WTC11 (cell line): Measurements from ENCODE around the gene ZDHHC19.

Source experiments
- GABPB1 ChIP-seq: sonication (generic); formaldehyde crosslinking; IDR thresholded peaks from 2 replicates; pipeline ENCODE4 v1.8.1; 2023; ENCODE audit warnings: mild to moderate bottlenecking, missing genetic modification reagents
- TCF7 ChIP-seq: sonication (generic); formaldehyde crosslinking; IDR thresholded peaks from 2 replicates; pipeline ENCODE4 v1.8.0; 2022; ENCODE audit warnings: mild to moderate bottlenecking, low read depth, missing genetic modification reagents, moderate library complexity
- TP53 ChIP-seq: sonication (generic); formaldehyde crosslinking; IDR thresholded peaks from 2 replicates; pipeline ENCODE4 v1.8.1; 2023; ENCODE audit warnings: mild to moderate bottlenecking, missing genetic modification reagents
- ZNF121 ChIP-seq: sonication (generic); formaldehyde crosslinking; IDR thresholded peaks from 2 replicates; pipeline ENCODE4 v1.8.0; 2023; ENCODE audit warnings: missing genetic modification reagents
- TF ChIP-seq, protein P1 (sequence below): sonication (generic); formaldehyde crosslinking; IDR thresholded peaks from 2 replicates; pipeline ENCODE4 v1.8.0; 2022; ENCODE audit warnings: mild to moderate bottlenecking, missing genetic modification reagents
- TF ChIP-seq, protein P2 (sequence below): fragments of 200-600 bp; IDR thresholded peaks from 2 replicates; pipeline ENCODE4 v1.8.0; 2022; ENCODE audit warnings: antibody characterized with exemption
- TF ChIP-seq, protein P3 (sequence below): sonication (generic); formaldehyde crosslinking; IDR thresholded peaks from 2 replicates; pipeline ENCODE4 v1.8.1; 2023; ENCODE audit warnings: mild to moderate bottlenecking, missing genetic modification reagents, borderline replicate concordance
- TF ChIP-seq, protein P4 (sequence below): sonication (generic); formaldehyde crosslinking; IDR thresholded peaks from 2 replicates; pipeline ENCODE4 v1.8.1; 2022; ENCODE audit warnings: low read depth, mild to moderate bottlenecking, moderate library complexity, missing genetic modification reagents, borderline replicate concordance
- TF ChIP-seq, protein P5 (sequence below): sonication (generic); formaldehyde crosslinking; IDR thresholded peaks from 2 replicates; pipeline ENCODE4 v1.8.0; 2022; ENCODE audit warnings: mild to moderate bottlenecking, missing genetic modification reagents
- TF ChIP-seq, protein P6 (sequence below): sonication (generic); formaldehyde crosslinking; IDR thresholded peaks from 2 replicates; pipeline ENCODE4 v1.8.0; 2022; ENCODE audit warnings: mild to moderate bottlenecking, missing genetic modification reagents

DNA sequence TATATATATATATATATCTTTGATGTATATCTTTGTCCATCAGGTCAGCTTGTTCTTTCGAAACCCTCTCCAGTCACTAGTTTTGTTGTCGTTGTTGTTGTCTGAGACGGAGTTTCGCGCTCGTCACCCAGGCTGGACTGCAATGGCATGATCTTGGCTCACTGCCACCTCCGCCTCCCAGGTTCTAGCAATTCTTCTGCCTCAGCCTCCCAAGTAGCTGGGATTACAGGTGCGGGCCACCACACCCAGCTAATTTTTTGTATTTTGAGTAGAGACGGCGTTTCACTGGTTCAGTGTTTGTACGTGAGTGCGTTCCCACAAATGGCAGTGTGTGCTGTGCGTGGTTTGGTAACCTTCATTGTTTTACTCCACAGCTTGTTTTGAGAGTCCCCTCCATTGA lies 51.7 kb downstream of the ZDHHC19 start:
- TF ChIP-seq GABPB1 (CRISPR knock-in tag) (no peak), TCF7 (CRISPR knock-in tag) (no peak), ZNF121 (CRISPR knock-in tag) (no peak), TP53 (CRISPR knock-in tag) (no peak)
- TF ChIP-seq, protein P1, sequence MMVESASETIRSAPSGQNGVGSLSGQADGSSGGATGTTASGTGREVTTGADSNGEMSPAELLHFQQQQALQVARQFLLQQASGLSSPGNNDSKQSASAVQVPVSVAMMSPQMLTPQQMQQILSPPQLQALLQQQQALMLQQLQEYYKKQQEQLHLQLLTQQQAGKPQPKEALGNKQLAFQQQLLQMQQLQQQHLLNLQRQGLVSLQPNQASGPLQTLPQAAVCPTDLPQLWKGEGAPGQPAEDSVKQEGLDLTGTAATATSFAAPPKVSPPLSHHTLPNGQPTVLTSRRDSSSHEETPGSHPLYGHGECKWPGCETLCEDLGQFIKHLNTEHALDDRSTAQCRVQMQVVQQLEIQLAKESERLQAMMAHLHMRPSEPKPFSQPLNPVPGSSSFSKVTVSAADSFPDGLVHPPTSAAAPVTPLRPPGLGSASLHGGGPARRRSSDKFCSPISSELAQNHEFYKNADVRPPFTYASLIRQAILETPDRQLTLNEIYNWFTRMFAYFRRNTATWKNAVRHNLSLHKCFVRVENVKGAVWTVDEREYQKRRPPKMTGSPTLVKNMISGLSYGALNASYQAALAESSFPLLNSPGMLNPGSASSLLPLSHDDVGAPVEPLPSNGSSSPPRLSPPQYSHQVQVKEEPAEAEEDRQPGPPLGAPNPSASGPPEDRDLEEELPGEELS (CRISPR knock-in tag), result no peak
- TF ChIP-seq, protein P2, sequence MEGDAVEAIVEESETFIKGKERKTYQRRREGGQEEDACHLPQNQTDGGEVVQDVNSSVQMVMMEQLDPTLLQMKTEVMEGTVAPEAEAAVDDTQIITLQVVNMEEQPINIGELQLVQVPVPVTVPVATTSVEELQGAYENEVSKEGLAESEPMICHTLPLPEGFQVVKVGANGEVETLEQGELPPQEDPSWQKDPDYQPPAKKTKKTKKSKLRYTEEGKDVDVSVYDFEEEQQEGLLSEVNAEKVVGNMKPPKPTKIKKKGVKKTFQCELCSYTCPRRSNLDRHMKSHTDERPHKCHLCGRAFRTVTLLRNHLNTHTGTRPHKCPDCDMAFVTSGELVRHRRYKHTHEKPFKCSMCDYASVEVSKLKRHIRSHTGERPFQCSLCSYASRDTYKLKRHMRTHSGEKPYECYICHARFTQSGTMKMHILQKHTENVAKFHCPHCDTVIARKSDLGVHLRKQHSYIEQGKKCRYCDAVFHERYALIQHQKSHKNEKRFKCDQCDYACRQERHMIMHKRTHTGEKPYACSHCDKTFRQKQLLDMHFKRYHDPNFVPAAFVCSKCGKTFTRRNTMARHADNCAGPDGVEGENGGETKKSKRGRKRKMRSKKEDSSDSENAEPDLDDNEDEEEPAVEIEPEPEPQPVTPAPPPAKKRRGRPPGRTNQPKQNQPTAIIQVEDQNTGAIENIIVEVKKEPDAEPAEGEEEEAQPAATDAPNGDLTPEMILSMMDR, result no peak
- TF ChIP-seq, protein P3, sequence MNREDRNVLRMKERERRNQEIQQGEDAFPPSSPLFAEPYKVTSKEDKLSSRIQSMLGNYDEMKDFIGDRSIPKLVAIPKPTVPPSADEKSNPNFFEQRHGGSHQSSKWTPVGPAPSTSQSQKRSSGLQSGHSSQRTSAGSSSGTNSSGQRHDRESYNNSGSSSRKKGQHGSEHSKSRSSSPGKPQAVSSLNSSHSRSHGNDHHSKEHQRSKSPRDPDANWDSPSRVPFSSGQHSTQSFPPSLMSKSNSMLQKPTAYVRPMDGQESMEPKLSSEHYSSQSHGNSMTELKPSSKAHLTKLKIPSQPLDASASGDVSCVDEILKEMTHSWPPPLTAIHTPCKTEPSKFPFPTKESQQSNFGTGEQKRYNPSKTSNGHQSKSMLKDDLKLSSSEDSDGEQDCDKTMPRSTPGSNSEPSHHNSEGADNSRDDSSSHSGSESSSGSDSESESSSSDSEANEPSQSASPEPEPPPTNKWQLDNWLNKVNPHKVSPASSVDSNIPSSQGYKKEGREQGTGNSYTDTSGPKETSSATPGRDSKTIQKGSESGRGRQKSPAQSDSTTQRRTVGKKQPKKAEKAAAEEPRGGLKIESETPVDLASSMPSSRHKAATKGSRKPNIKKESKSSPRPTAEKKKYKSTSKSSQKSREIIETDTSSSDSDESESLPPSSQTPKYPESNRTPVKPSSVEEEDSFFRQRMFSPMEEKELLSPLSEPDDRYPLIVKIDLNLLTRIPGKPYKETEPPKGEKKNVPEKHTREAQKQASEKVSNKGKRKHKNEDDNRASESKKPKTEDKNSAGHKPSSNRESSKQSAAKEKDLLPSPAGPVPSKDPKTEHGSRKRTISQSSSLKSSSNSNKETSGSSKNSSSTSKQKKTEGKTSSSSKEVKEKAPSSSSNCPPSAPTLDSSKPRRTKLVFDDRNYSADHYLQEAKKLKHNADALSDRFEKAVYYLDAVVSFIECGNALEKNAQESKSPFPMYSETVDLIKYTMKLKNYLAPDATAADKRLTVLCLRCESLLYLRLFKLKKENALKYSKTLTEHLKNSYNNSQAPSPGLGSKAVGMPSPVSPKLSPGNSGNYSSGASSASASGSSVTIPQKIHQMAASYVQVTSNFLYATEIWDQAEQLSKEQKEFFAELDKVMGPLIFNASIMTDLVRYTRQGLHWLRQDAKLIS (CRISPR knock-in tag), result no peak
- TF ChIP-seq, protein P4, sequence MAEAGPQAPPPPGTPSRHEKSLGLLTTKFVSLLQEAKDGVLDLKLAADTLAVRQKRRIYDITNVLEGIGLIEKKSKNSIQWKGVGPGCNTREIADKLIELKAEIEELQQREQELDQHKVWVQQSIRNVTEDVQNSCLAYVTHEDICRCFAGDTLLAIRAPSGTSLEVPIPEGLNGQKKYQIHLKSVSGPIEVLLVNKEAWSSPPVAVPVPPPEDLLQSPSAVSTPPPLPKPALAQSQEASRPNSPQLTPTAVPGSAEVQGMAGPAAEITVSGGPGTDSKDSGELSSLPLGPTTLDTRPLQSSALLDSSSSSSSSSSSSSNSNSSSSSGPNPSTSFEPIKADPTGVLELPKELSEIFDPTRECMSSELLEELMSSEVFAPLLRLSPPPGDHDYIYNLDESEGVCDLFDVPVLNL (CRISPR knock-in tag), result no peak
- TF ChIP-seq, protein P5, sequence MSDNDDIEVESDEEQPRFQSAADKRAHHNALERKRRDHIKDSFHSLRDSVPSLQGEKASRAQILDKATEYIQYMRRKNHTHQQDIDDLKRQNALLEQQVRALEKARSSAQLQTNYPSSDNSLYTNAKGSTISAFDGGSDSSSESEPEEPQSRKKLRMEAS (CRISPR knock-in tag), result no peak
- TF ChIP-seq, protein P6, sequence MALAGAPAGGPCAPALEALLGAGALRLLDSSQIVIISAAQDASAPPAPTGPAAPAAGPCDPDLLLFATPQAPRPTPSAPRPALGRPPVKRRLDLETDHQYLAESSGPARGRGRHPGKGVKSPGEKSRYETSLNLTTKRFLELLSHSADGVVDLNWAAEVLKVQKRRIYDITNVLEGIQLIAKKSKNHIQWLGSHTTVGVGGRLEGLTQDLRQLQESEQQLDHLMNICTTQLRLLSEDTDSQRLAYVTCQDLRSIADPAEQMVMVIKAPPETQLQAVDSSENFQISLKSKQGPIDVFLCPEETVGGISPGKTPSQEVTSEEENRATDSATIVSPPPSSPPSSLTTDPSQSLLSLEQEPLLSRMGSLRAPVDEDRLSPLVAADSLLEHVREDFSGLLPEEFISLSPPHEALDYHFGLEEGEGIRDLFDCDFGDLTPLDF (CRISPR knock-in tag), result no peak
